Measurements from ENCODE around the gene RABGAP1L.
A peak's percentile ranks its signal among the peaks of the same experiment; 100 is the strongest.
"Not testable (repeated sequence)": the region's sequence is repeated elsewhere in the genome, so short reads cannot be mapped to it uniquely, and the experiment has no call there.

The RABGAP1L gene

GRCh38 chr1:174247472-174247871 is 88.2 kb downstream of the RABGAP1L start:
- DNase-seq, result no peak

- no peak for DNase-seq
Observed at GRCh38 chr1:174248041-174248440, 88.7 kb downstream of the RABGAP1L start.

GRCh38 chr1:174256386-174256785 is 97.1 kb downstream of the RABGAP1L start:
- DNase-seq, result not testable (repeated sequence)

- peak; percentile 6 to 38 for DNase-seq
Observed at GRCh38 chr1:174258148-174258550, 98.8 kb downstream of the RABGAP1L start.

- DNase-seq, result no peak
Observed at GRCh38 chr1:174262349-174263241, 103.3 kb downstream of the RABGAP1L start.

GRCh38 chr1:174265282-174265681 is 106.0 kb downstream of the RABGAP1L start:
- no peak for DNase-seq

- no peak for DNase-seq
Observed at GRCh38 chr1:174266476-174266875, 107.2 kb downstream of the RABGAP1L start.

- DNase-seq, result no peak
Observed at GRCh38 chr1:174266991-174267612, 107.8 kb downstream of the RABGAP1L start.

- no peak for DNase-seq
Observed at GRCh38 chr1:174269989-174270651, 110.8 kb downstream of the RABGAP1L start.

- DNase-seq, result no peak
Observed at GRCh38 chr1:174273190-174273589, 113.9 kb downstream of the RABGAP1L start.

- DNase-seq, result no peak
Observed at GRCh38 chr1:174273776-174274175, 114.5 kb downstream of the RABGAP1L start.

- no peak for DNase-seq
Observed at GRCh38 chr1:174274452-174274851, 115.1 kb downstream of the RABGAP1L start.

GRCh38 chr1:174274884-174275283 is 115.6 kb downstream of the RABGAP1L start:
- no peak for DNase-seq

GRCh38 chr1:174276087-174276486 is 116.8 kb downstream of the RABGAP1L start:
- no peak for DNase-seq

- no peak for DNase-seq
Observed at GRCh38 chr1:174284052-174284451, 124.7 kb downstream of the RABGAP1L start.

GRCh38 chr1:174286042-174286441 is 126.7 kb downstream of the RABGAP1L start:
- DNase-seq, result no peak

GRCh38 chr1:174289644-174290310 is 130.5 kb downstream of the RABGAP1L start:
- DNase-seq, result no peak

GRCh38 chr1:174291059-174291458 is 131.7 kb downstream of the RABGAP1L start:
- no peak for DNase-seq

- DNase-seq, result no peak
Observed at GRCh38 chr1:174296309-174296708, 137.0 kb downstream of the RABGAP1L start.

GRCh38 chr1:174297351-174297750 is 138.0 kb downstream of the RABGAP1L start:
- DNase-seq, result no peak

GRCh38 chr1:174301295-174302077 is 142.2 kb downstream of the RABGAP1L start:
- DNase-seq, result no peak

- no peak for DNase-seq
Observed at GRCh38 chr1:174308604-174309003, 149.3 kb downstream of the RABGAP1L start.

All from activated CD4-positive, alpha-beta T cell treated with anti-CD3 and anti-CD28 coated beads for 4 hours (primary cell).